ENCODE results near the gene TINCR. TPM values are rescaled to one million over a fixed set of nuclear protein-coding genes. Genes with fewer than 3 reads are reported as not detected.

TINCR gene
- total and polyA plus RNA-seq, 4 donors = 0.05 to 0.08 TPM; not detected in 2

GRCh38 chr19:5588441-5588840 is 20.7 kb upstream of the TINCR start:
- Histone ChIP-seq H3K27ac (ENCODE audit: low read depth in 1 of 2, low read length in 2 of 2) (no peak overlapping the region), H3K9ac (ENCODE audit: low read depth in 1 of 2, low read length in 2 of 2) (no peak overlapping the region)

More at GRCh38 chr19:5588441-5588840, 20.7 kb upstream of the TINCR start:
- no peaks in the 10 kb centered on the region for H3K4me1 ChIP-seq (ENCODE audit: control insufficient read depth in 4 of 4, insufficient read depth in 4 of 4, low read length in 3 of 4)
- DNase-seq (ENCODE audit: low spot score) = no peak
- H3K36me3 ChIP-seq (ENCODE audit: control insufficient read depth in 4 of 4, insufficient read depth in 3 of 4, low read depth in 1 of 4, low read length in 3 of 4) = peaks cover 22 to 72% (median 50%) of the 10 kb centered on the region in 4 donors
- WGBS = 94% methylated on average over 10 of the region's 10 CpGs
- no peak for TF ChIP-seq EGR1 (IDR thresholded peaks at IDR 0.05; ENCODE audit: low read depth in 2 of 2)
- TF ChIP-seq JUND (IDR thresholded peaks at IDR 0.05) = no peak
- TF ChIP-seq HNF4G (IDR thresholded peaks at IDR 0.05) = no peak
- no peak for TF ChIP-seq RXRA (IDR thresholded peaks at IDR 0.05)
- no peak for TF ChIP-seq NR2F2 (IDR thresholded peaks at IDR 0.05)
- TF ChIP-seq FOXA2 (IDR thresholded peaks at IDR 0.05) = no peak
- TF ChIP-seq YY1 (IDR thresholded peaks at IDR 0.05) = no peak
- TF ChIP-seq REST (IDR thresholded peaks at IDR 0.05) = no peak
- no peak for TF ChIP-seq ZBTB33 (IDR thresholded peaks at IDR 0.05)
- TF ChIP-seq RAD21 (IDR thresholded peaks at IDR 0.05) = no peak
- no peak for TF ChIP-seq CTCF (IDR thresholded peaks at IDR 0.05; ENCODE audit: low read depth, low read length, missing input control)
- no peak for TF ChIP-seq SP1 (IDR thresholded peaks at IDR 0.05)
- TF ChIP-seq MAX (IDR thresholded peaks at IDR 0.05) = no peak
- no peak for TF ChIP-seq ATF3 (IDR thresholded peaks at IDR 0.05)
- no peak for TF ChIP-seq HNF4A (conservative IDR thresholded peaks at IDR 0.05)
- no peak for TF ChIP-seq TAF1 (conservative IDR thresholded peaks at IDR 0.05)
- TF ChIP-seq FOXA1 (IDR thresholded peaks at IDR 0.05) = no peak
- no peak for TF ChIP-seq GABPA (IDR thresholded peaks at IDR 0.05 in 1 of 2, conservative IDR thresholded peaks at IDR 0.05 in 1 of 2)
- H3K27me3 ChIP-seq (ENCODE audit: control insufficient read depth in 4 of 4, insufficient read depth in 4 of 4, low read length in 3 of 4) = no peaks in the 10 kb centered on the region
- no peak overlapping the region for H3K4me3 ChIP-seq (ENCODE audit: low read depth in 1 of 3, low read length in 3 of 3)
- no peaks in the 10 kb centered on the region for H3K9me3 ChIP-seq (ENCODE audit: control insufficient read depth in 4 of 4, low read length in 3 of 4)

Data from liver (tissue), 9 donors.